Chondrocyte (in vitro differentiated cells): ENCODE results near the gene NDUFV3. TPM values are rescaled to one million over a fixed set of nuclear protein-coding genes. Genes with fewer than 3 reads are reported as not detected.

Experiments used
- DNase-seq: peaks from one replicate; pipeline ENCODE4 v3.0.0; 2021; ENCODE audit warnings: mixed read lengths, low spot score
- H3K27ac Mint-ChIP-seq: one replicate; pipeline ENCODE4 v1.8.0; 2021; ENCODE audit warnings: mild to moderate bottlenecking, moderate library complexity, mixed read lengths; ENCODE audit not compliant: unreplicated experiment
- H3K27me3 Mint-ChIP-seq: 2 replicates; pipeline ENCODE4 v1.8.0; 2021; ENCODE audit warnings: low read depth, mixed read lengths
- H3K36me3 Mint-ChIP-seq: 2 replicates; pipeline ENCODE4 v1.8.0; 2021; ENCODE audit warnings: low read depth, mixed read lengths
- H3K4me1 Mint-ChIP-seq: 2 replicates; pipeline ENCODE4 v1.8.0; 2021; ENCODE audit warnings: low read depth, mild to moderate bottlenecking, mixed read lengths
- H3K4me3 Mint-ChIP-seq: one replicate; pipeline ENCODE4 v1.8.0; 2021; ENCODE audit warnings: mild to moderate bottlenecking, moderate library complexity, mixed read lengths; ENCODE audit not compliant: unreplicated experiment
- H3K9me3 Mint-ChIP-seq: 2 replicates; pipeline ENCODE4 v1.8.0; 2021; ENCODE audit warnings: low read depth, mixed read lengths
- total RNA-seq: library from RNA; stranded (reverse); gene quantifications from 3 replicates; pipeline ENCODE4 v1.2.1, GENCODE V29; 2021
- TF ChIP-seq, protein P1 (sequence below): fragments of 200-600 bp; sonication (generic); IDR thresholded peaks from 2 replicates; pipeline ENCODE4 v1.5.0; 2021; ENCODE audit warnings: antibody characterized with exemption, mild to moderate bottlenecking, moderate library complexity

Gene NDUFV3
- total RNA-seq, 1 donor from 2014 or later, result 41.7 TPM

DNA sequence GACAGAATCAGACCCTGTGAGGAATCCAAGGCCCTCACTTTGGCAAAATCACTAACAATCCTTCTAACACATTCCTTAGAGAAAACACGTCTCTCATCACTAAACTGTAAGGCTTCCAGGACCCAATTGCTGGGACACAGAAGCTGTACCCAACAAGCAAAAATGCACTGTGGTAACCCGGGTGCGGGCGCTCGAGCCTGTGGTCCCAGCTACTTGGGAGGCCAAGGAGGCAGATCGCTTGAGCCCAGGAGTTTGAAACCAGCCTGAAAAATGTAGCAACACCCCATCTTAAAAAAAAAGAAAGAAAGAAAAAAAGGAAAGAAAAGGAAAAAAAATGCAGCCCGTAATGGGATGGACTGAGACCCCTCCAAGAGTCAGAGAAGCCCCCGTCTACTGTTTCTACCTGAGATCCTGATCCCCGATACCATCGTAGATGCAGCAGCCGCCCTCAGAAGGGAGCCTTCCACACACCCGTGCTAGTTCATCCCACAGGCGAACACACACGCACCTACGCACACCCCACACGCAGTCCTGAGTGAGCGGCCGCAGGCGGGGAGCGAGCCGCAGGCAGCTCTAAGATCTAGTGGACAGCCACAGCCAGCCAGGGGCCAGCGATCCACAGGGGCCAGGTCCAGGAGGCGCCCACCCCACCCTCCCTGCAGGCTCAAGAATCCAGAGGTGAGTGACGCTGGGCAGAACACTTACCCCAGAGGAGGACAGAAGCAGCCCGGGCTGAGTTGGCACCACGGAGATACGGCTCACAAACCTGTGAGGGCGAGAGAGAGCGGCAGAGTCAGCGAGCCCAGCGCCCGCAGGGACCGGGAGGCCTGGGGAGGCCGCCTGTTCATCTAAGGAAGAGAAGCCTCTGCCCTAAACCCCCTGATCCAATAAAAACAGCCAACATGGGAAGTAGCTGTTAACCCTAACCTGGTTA, 33.9 kb upstream of the NDUFV3 start:
- Mint-ChIP-seq H3K27ac (peak overlapping the region; percentile 4), H3K36me3 (peaks cover 27% of the 10 kb centered on the region), H3K4me1 (no peaks in the 10 kb centered on the region), H3K27me3 (no peaks in the 10 kb centered on the region), H3K9me3 (no peaks in the 10 kb centered on the region), H3K4me3 (no peak overlapping the region)
- no peak for DNase-seq
- TF ChIP-seq, protein P1, sequence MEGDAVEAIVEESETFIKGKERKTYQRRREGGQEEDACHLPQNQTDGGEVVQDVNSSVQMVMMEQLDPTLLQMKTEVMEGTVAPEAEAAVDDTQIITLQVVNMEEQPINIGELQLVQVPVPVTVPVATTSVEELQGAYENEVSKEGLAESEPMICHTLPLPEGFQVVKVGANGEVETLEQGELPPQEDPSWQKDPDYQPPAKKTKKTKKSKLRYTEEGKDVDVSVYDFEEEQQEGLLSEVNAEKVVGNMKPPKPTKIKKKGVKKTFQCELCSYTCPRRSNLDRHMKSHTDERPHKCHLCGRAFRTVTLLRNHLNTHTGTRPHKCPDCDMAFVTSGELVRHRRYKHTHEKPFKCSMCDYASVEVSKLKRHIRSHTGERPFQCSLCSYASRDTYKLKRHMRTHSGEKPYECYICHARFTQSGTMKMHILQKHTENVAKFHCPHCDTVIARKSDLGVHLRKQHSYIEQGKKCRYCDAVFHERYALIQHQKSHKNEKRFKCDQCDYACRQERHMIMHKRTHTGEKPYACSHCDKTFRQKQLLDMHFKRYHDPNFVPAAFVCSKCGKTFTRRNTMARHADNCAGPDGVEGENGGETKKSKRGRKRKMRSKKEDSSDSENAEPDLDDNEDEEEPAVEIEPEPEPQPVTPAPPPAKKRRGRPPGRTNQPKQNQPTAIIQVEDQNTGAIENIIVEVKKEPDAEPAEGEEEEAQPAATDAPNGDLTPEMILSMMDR, result no peak

DNA sequence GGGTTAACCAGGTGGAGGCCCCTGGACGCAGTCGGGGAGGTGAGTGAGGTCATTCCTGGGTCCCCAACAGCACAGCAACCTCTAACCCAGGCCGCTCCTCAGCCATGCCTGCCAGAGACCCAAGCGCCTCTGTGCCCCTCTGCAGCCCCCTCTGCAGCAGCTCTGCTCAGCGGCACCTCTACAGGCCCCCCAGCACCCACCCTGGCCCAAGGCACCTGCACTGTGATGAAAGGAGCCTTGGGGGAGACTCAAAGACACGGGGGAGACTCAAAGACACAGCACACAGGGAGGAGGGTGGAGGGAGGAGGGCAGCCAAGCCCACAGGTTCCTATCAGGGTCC, 33.2 kb upstream of the NDUFV3 start:
- Mint-ChIP-seq H3K27ac (no peak overlapping the region), H3K4me1 (no peaks in the 10 kb centered on the region), H3K36me3 (peaks cover 23% of the 10 kb centered on the region), H3K27me3 (no peaks in the 10 kb centered on the region), H3K9me3 (no peaks in the 10 kb centered on the region), H3K4me3 (no peak overlapping the region)
- TF ChIP-seq, protein P1, result no peak
- no peak for DNase-seq

DNA sequence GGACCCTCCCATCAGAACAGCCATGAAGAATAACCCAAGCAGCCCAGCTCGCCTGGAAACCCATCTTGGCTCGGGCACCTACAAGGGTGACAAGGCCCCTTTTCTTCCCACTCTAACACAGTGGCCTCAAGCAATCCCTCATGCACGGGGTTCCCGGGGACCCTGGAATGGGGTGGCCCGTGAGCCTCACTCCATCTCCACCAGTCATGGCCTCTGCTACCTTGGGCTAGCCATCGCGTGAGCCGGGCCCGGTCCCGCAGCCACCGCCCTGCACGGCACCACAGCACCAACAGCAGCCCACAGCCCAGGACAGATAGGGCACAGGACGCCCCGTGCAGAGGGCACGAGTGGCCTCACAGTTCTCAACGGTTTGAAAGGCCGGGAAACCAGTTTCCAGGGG, 32.8 kb upstream of the NDUFV3 start:
- Mint-ChIP-seq H3K36me3 (peaks cover 21% of the 10 kb centered on the region), H3K4me1 (no peaks in the 10 kb centered on the region), H3K4me3 (no peak overlapping the region), H3K27me3 (no peaks in the 10 kb centered on the region), H3K27ac (no peak overlapping the region), H3K9me3 (no peaks in the 10 kb centered on the region)
- DNase-seq, result no peak
- TF ChIP-seq, protein P1, result no peak

DNA sequence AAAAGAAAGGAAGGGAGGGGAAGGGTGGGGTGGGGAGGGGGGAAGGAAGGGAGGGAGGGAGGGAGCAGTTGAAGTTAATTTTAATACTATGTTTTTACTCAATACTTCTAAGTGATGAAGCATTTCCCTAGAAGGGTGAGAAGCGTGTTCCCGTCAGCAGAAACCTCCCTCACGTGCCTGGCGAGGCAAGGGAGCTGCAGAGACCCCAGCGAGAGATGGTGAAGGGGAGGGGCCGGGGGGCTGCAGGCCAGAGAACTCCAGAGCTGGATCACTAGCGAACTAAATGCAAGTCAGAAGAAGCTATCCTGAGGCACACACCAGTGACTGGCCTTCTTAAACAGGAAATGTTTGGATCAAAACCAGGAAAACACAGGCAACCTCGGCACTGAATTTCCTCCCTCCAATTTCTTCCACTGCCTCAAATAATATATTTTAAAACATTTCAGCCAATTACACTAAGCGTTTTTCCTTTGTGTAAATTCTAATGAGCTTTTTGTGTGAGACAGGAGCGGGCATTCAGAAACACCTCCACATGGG, 31.7 kb upstream of the NDUFV3 start:
- Mint-ChIP-seq H3K36me3 (peaks cover 17% of the 10 kb centered on the region), H3K27ac (no peak overlapping the region), H3K4me1 (peaks cover 4% of the 10 kb centered on the region), H3K27me3 (no peaks in the 10 kb centered on the region), H3K9me3 (no peaks in the 10 kb centered on the region), H3K4me3 (no peak overlapping the region)
- DNase-seq, result no peak
- TF ChIP-seq, protein P1, result no peak

DNA sequence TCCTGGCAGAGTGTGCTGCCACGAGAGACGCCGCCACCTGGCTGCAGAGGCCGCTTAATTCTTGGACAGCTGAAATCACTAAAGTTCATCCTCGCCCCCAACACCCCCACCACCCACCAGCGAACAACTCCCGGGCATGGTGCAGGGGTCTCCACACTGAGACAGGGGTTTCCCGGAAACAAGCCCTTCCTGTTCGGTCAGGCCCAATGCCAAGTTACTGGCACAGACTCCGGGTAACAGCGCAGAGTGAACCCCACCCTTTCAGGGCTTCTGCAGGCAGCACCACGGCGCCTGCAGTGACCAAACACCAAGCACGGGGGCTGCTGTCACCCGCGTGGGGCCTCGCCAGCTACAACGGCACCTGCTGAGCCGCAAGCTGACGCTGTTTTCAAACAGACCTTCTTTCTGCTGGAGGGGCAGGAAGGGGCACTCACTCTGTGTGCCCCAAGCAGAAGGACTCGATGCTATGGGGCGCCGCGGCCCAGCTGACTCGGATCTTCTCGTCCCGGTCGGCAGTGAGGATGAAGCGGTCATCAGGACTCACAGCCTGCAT, 31.2 kb upstream of the NDUFV3 start:
- H3K4me3 Mint-ChIP-seq, result no peak overlapping the region
- no peaks in the 10 kb centered on the region for H3K9me3 Mint-ChIP-seq
- H3K27ac Mint-ChIP-seq, result no peak overlapping the region
- peaks cover 17% of the 10 kb centered on the region for H3K36me3 Mint-ChIP-seq
- TF ChIP-seq, protein P1, result peak; percentile 20
- H3K4me1 Mint-ChIP-seq, result peaks cover 4% of the 10 kb centered on the region
- DNase-seq, result no peak
- H3K27me3 Mint-ChIP-seq, result no peaks in the 10 kb centered on the region
